ENCODE measurements around the gene CCM2. TPM values are rescaled to one million over a fixed set of nuclear protein-coding genes. Genes with fewer than 3 reads are reported as not detected.

CCM2 gene
- 42.5 and 78.8 TPM in 2 replicates for total RNA-seq (2014; rRNA removed; shearing (Covaris generic); ENCODE audit: low replicate concordance)

DNA sequence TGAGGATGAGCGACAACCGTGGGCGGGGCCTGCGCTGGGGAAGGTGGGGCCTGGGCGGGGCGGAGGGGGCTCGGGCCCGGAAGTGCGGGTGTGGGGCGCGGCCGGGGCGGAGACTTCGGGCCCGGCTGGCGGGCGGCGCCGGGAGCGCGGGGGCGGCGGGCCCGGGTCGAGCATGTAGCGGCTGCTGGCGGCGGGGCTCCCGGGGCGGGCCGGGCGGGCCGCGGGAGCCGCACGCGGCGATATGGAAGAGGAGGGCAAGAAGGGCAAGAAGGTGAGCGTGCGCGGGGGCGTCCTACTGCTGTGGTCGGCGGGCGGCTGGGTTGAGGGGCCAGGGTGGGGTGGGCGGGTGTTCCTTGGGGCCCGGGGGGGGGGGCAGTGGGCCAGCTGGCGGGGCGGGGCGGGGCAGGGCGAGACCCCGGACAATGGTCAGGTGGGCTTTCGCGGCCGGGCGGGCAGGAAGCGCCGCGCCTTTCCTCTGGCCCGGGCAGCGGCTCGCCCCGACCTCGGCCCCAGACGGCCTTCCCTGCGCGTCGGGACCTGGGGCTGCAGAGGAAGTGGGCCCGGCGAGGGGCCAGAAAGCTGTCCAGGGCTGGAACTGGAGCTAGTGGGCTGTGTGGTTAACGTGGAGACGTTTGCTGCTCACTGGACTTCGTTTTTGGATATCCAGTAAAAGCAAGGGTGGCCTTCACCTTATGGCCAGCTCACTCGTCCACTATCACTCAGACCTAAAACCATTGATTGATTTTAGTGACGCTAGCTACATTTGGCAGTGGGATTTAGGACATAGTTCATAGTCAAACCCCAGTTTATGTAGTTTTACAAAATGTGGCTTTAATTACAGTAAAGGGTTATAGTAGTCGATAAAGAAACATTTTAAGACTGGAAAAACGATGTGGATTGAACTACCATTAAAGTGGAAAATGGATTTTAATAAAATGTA lies at the start of gene CCM2:
Gene CCM2, plus strand, starts transcription at position 109 of the 940 bp plus-strand sequence. Its CDS starts 133 bp downstream, at position 242.
- no peaks in the 10 kb centered on the region for H3K9me3 ChIP-seq (ENCODE audit: low read length)
- peaks cover 10% of the 10 kb centered on the region; the same call in 1 of the 2 replicates for H3K36me3 ChIP-seq (ENCODE audit: insufficient read depth, low read length)
- H3K4me1 ChIP-seq (ENCODE audit: low read length) = peaks cover 73% of the 10 kb centered on the region
- peak within 1 kb of the TSS; percentile 99 for H3K4me3 ChIP-seq (ENCODE audit: low read length)
- H3K9ac ChIP-seq (ENCODE audit: low read length) = peak within 1 kb of the TSS; percentile 98
- peaks cover 11% of the 10 kb centered on the region for H4K20me1 ChIP-seq (ENCODE audit: insufficient read depth, low read depth, low read length)
- peak within 1 kb of the TSS; percentile 72; the same call in 1 of the 2 replicates for H2AFZ ChIP-seq (ENCODE audit: low read length)
- peak; percentile 76 for DNase-seq
- H3K4me2 ChIP-seq (ENCODE audit: low read depth, low read length, poor library complexity, severe bottlenecking) = peak within 1 kb of the TSS; percentile 100
- no peaks in the 10 kb centered on the region for H3K27me3 ChIP-seq (ENCODE audit: low read length)
- peaks cover 50% of the 10 kb centered on the region for H3K79me2 ChIP-seq (ENCODE audit: low read length)
- no peaks in the 10 kb centered on the region for H3K9me2 ChIP-seq (replicated peaks; ENCODE audit: insufficient read depth, low read length)
- peak within 1 kb of the TSS; percentile 98 for H3K27ac ChIP-seq (ENCODE audit: low read length)

DNA sequence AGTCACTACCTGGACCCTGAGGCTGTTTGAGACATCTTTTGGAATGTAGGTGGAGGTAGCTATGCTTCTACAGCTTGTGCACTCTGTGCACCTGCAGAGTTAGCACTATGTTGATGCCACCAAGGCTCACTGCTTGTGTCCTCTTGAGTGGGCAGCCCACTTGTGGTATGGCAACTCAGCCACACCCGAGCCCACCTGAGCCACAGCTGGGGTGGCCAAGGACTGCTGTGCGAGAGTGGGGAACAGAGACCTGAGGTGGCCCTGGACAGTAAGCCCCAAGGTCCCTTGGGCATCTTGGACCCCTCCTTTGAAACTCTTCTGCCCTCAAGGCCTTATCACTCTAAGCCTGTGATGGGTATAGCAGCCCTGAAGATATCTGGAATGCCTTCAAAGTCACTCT lies 46.8 kb upstream of the CCM2 start:
- Histone ChIP-seq H3K9ac (ENCODE audit: low read length) (no peak overlapping the region), H4K20me1 (ENCODE audit: insufficient read depth, low read depth, low read length) (no peaks in the 10 kb centered on the region)

DNA sequence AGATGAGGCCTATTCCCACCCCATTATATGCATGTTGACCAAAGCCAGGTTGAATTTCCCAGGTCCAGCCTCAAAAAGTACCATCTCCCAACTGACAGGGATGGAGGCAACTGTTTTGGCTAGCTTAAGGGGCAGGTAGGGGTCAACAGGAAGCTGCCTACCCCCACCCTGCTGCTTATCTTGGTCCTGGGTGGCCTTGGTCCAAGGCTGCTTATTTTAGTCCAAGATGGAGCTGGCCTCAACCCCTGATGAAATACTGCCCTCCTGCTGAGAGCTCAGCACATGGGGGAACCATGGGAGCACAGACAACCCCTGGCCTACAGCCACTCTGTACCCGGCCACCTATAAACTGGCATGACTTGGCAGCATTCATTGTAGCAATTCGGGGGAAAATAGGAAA lies 44.3 kb upstream of the CCM2 start:
- H3K4me3 ChIP-seq (ENCODE audit: low read length) = no peak overlapping the region
- H3K4me1 ChIP-seq (ENCODE audit: low read length) = peaks cover 14% of the 10 kb centered on the region
- DNase-seq = no peak
- no peak overlapping the region for H3K27ac ChIP-seq (ENCODE audit: low read length)
- no peaks in the 10 kb centered on the region for H3K27me3 ChIP-seq (ENCODE audit: low read length)
- H3K79me2 ChIP-seq (ENCODE audit: low read length) = no peaks in the 10 kb centered on the region
- H3K36me3 ChIP-seq (ENCODE audit: insufficient read depth, low read length) = no peaks in the 10 kb centered on the region
- H3K9me2 ChIP-seq (replicated peaks; ENCODE audit: insufficient read depth, low read length) = no peaks in the 10 kb centered on the region
- H3K4me2 ChIP-seq (ENCODE audit: low read depth, low read length, poor library complexity, severe bottlenecking) = no peak overlapping the region
- no peaks in the 10 kb centered on the region for H3K9me3 ChIP-seq (ENCODE audit: low read length)
- no peak overlapping the region for H3K9ac ChIP-seq (ENCODE audit: low read length)
- no peaks in the 10 kb centered on the region; the same call in 1 of the 2 replicates for H4K20me1 ChIP-seq (ENCODE audit: insufficient read depth, low read depth, low read length)
- no peak overlapping the region for H2AFZ ChIP-seq (ENCODE audit: low read length)

More for the DNA sequence above, 46.8 kb upstream of the CCM2 start:
- no peak overlapping the region for H3K4me3 ChIP-seq (ENCODE audit: low read length)
- H3K9me3 ChIP-seq (ENCODE audit: low read length) = no peaks in the 10 kb centered on the region
- no peaks in the 10 kb centered on the region for H3K36me3 ChIP-seq (ENCODE audit: insufficient read depth, low read length)
- H3K4me1 ChIP-seq (ENCODE audit: low read length) = peaks cover 13% of the 10 kb centered on the region
- DNase-seq = no peak
- no peak overlapping the region for H2AFZ ChIP-seq (ENCODE audit: low read length)
- no peaks in the 10 kb centered on the region for H3K79me2 ChIP-seq (ENCODE audit: low read length)
- no peak overlapping the region for H3K4me2 ChIP-seq (ENCODE audit: low read depth, low read length, poor library complexity, severe bottlenecking)
- no peak overlapping the region for H3K27ac ChIP-seq (ENCODE audit: low read length)
- no peaks in the 10 kb centered on the region for H3K9me2 ChIP-seq (replicated peaks; ENCODE audit: insufficient read depth, low read length)
- no peaks in the 10 kb centered on the region for H3K27me3 ChIP-seq (ENCODE audit: low read length)

DNA sequence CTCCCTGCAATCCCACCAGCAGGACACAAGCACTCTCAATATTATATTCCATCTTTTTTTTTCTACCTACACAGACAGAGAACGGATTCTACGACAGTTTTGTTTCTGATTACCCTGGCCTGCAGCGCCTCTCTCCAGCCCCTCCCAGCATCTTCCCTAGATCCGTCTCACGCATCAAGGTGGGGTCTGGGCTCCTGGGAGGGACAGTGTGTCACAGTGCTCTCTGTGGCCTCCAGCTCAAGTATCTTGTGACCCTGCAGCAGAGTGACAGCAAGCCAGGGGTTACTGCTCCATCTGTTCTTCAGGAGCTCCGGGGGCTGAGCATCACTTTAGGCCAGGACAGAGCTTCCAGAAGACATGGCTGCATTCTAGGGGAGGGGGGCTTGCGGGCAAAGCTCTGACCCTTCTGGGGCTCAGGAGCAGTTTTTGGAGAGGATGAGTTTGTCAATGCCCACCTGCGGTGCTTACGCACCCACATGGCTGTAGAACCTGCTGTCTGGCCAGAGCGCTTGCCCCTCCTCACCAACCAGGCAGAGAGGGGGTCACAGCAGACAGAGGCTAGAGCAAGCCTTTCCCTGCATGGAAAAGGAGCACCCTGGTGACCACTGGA lies 43.7 kb upstream of the CCM2 start:
- Histone ChIP-seq H3K27me3 (ENCODE audit: low read length) (no peaks in the 10 kb centered on the region), H2AFZ (ENCODE audit: low read length) (no peak overlapping the region), H3K36me3 (ENCODE audit: insufficient read depth, low read length) (no peaks in the 10 kb centered on the region), H3K4me1 (ENCODE audit: low read length) (peaks cover 14% of the 10 kb centered on the region), H3K9me3 (ENCODE audit: low read length) (no peaks in the 10 kb centered on the region), H3K27ac (ENCODE audit: low read length) (no peak overlapping the region), H3K79me2 (ENCODE audit: low read length) (no peaks in the 10 kb centered on the region), H3K4me3 (ENCODE audit: low read length) (no peak overlapping the region), H3K9me2 (replicated peaks; ENCODE audit: insufficient read depth, low read length) (no peaks in the 10 kb centered on the region), H3K4me2 (ENCODE audit: low read depth, low read length, poor library complexity, severe bottlenecking) (no peak overlapping the region), H4K20me1 (ENCODE audit: insufficient read depth, low read depth, low read length) (no peaks in the 10 kb centered on the region; the same call in 1 of the 2 replicates), H3K9ac (ENCODE audit: low read length) (no peak overlapping the region)
- no peak for DNase-seq

DNA sequence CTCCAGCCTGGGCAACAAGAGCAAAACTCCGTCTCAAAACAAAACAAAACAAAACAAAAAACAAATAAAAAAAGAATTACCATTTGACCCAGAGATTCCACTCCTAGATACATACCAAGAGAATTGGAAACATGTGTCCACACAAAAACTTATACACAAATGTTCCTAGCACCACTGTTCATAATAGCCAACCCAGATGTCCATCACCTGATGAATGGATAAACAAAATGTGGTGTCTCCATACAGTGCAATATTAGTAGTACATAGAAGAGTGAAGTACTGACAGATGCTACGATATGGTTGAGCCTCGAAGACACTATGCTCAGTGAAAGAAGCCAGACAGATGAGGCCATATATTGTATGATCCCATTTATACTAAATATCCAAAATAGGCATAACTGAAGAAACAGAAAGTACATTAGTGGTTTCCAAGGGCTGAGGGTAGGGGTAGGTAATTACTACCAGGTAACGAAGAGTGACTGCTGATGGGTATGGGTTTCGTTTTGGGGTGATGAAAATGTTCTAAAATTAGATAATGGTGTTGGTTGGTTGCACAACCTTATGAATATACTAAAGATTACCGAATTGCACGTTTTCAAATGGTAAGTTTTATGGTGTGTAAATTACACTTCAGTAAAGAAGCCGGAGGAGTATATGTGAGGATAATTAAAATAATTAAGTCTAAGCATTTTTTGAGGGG lies 41.2 kb upstream of the CCM2 start:
- no peak for DNase-seq
- no peaks in the 10 kb centered on the region for H3K27me3 ChIP-seq (ENCODE audit: low read length)
- no peaks in the 10 kb centered on the region; the same call in 1 of the 2 replicates for H4K20me1 ChIP-seq (ENCODE audit: insufficient read depth, low read depth, low read length)
- H3K9me3 ChIP-seq (ENCODE audit: low read length) = no peaks in the 10 kb centered on the region
- H3K4me3 ChIP-seq (ENCODE audit: low read length) = no peak overlapping the region
- H3K9me2 ChIP-seq (replicated peaks; ENCODE audit: insufficient read depth, low read length) = no peaks in the 10 kb centered on the region
- peaks cover 14% of the 10 kb centered on the region for H3K4me1 ChIP-seq (ENCODE audit: low read length)
- no peaks in the 10 kb centered on the region for H3K79me2 ChIP-seq (ENCODE audit: low read length)
- no peak overlapping the region for H2AFZ ChIP-seq (ENCODE audit: low read length)
- H3K36me3 ChIP-seq (ENCODE audit: insufficient read depth, low read length) = no peaks in the 10 kb centered on the region
- no peak overlapping the region for H3K27ac ChIP-seq (ENCODE audit: low read length)
- H3K4me2 ChIP-seq (ENCODE audit: low read depth, low read length, poor library complexity, severe bottlenecking) = no peak overlapping the region
- no peak overlapping the region for H3K9ac ChIP-seq (ENCODE audit: low read length)

DNA sequence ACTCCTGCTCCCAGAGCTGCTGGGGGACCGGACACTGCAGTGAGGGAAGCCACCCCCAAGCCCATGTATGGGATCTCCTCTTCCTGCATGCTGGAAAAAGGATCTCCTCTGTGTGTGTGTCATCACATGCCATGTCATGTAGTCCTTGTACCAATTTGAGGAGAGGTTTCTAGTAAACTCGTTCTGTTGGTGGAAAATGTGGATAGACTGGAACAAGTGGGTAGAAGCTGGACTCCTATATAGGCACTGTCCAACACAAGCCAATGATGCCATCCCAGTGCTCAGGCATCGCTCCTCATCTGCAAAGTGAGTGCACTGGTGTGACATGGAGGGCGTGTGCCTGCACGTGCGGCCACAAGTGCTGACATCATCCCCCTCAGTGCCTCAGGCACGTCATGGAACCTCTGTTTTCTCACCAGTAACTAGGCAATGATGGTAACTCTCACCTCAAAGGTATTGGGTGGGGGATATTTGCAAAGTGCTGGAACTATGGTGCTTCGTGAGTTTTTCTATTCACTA lies 40.5 kb upstream of the CCM2 start:
- H3K27ac ChIP-seq (ENCODE audit: low read length) = no peak overlapping the region
- no peaks in the 10 kb centered on the region for H3K79me2 ChIP-seq (ENCODE audit: low read length)
- H3K27me3 ChIP-seq (ENCODE audit: low read length) = no peaks in the 10 kb centered on the region
- peaks cover 14% of the 10 kb centered on the region for H3K4me1 ChIP-seq (ENCODE audit: low read length)
- no peaks in the 10 kb centered on the region for H3K9me3 ChIP-seq (ENCODE audit: low read length)
- no peaks in the 10 kb centered on the region for H3K36me3 ChIP-seq (ENCODE audit: insufficient read depth, low read length)
- H3K9ac ChIP-seq (ENCODE audit: low read length) = no peak overlapping the region
- no peaks in the 10 kb centered on the region for H3K9me2 ChIP-seq (replicated peaks; ENCODE audit: insufficient read depth, low read length)
- H2AFZ ChIP-seq (ENCODE audit: low read length) = no peak overlapping the region
- H3K4me2 ChIP-seq (ENCODE audit: low read depth, low read length, poor library complexity, severe bottlenecking) = no peak overlapping the region
- H3K4me3 ChIP-seq (ENCODE audit: low read length) = no peak overlapping the region
- DNase-seq = no peak
- H4K20me1 ChIP-seq (ENCODE audit: insufficient read depth, low read depth, low read length) = no peaks in the 10 kb centered on the region; the same call in 1 of the 2 replicates

DNA sequence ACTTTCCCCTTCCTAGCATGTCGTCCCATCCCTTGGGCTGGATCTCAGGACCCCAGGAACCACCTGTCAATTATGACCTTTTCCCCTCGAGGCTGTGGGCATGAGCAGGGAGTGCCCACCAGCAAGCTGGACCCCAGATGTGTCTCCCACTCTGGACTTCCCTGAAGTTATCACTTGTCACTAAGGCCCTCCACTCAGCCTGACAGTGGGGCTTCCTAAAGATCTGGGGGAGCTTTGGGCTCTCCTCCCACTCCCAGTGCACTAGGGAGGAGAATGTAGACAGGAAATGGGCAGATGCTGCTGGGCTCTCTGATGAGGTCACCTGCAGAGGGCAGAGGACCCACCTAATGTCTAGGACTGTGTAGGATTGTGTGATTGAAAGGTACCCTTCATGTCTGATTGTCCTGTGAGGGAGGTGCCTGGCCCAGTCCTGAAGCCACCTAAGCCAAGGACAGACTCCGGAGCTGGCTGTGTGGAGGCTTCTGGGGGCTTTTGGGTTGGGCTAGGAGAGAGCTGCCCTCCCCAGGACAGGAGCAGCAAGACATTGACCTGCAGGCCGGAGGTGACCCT lies 39.9 kb upstream of the CCM2 start:
- H3K27ac ChIP-seq (ENCODE audit: low read length) = no peak overlapping the region
- H3K9me3 ChIP-seq (ENCODE audit: low read length) = no peaks in the 10 kb centered on the region
- H3K36me3 ChIP-seq (ENCODE audit: insufficient read depth, low read length) = no peaks in the 10 kb centered on the region
- no peaks in the 10 kb centered on the region for H3K79me2 ChIP-seq (ENCODE audit: low read length)
- H3K9me2 ChIP-seq (replicated peaks; ENCODE audit: insufficient read depth, low read length) = no peaks in the 10 kb centered on the region
- H4K20me1 ChIP-seq (ENCODE audit: insufficient read depth, low read depth, low read length) = no peaks in the 10 kb centered on the region; the same call in 1 of the 2 replicates
- no peak overlapping the region for H3K4me2 ChIP-seq (ENCODE audit: low read depth, low read length, poor library complexity, severe bottlenecking)
- no peaks in the 10 kb centered on the region for H3K27me3 ChIP-seq (ENCODE audit: low read length)
- no peak overlapping the region for H2AFZ ChIP-seq (ENCODE audit: low read length)
- peaks cover 14% of the 10 kb centered on the region for H3K4me1 ChIP-seq (ENCODE audit: low read length)
- DNase-seq = no peak
- no peak overlapping the region for H3K9ac ChIP-seq (ENCODE audit: low read length)
- H3K4me3 ChIP-seq (ENCODE audit: low read length) = no peak overlapping the region

Data from Karpas-422 (cell line).